ENCODE data around the gene RIMS3.

RIMS3 gene

DNA sequence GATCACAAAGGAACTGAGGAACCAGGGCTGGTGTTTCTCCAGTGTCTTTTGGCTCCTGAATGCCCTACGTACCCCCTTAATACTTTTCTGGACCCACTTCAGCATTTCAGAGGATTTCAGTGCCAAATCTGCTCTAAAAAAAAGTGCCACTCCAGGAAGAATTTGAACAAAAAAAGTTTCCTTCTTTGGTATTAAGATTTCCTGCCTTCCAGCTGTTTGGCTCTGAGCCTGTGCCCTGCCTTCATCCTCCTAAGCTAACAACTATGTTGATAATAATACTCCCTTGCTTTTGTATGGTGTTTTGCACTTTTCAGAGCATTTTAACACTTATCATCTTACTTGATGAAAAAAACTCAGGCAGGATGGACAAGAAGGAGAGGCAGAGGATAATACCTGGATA, 11.0 kb upstream of the RIMS3 start:
- TF ChIP-seq, protein P1, sequence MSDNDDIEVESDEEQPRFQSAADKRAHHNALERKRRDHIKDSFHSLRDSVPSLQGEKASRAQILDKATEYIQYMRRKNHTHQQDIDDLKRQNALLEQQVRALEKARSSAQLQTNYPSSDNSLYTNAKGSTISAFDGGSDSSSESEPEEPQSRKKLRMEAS (IDR thresholded peaks at IDR 0.05): no peak
- TF ChIP-seq EGR1 (IDR thresholded peaks at IDR 0.05) (no peak), CREB1 (IDR thresholded peaks at IDR 0.05; ENCODE audit: low read depth) (no peak), YY1 (IDR thresholded peaks at IDR 0.05; ENCODE audit: low read depth) (no peak)

DNA sequence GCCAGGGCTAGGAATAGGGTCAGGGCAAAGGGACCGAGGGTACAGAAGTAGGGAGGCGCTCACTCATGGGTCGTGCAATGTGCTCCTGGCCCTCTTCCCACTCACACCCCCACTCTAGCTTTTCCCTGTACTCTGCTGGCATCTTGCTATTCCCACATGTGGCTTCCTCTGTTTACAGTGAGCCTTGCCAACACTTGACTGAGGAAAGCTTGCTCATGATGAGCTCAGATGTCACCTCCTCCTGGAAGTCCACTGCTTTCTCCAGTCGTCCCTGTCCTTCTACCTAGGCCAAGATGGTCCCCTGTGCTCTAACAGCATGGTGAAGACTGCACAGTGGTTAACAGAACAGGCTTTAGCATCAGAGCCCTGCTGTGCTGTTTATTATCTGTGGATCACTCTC, 8.0 kb upstream of the RIMS3 start:
- TF ChIP-seq FOXM1 (IDR thresholded peaks at IDR 0.05; ENCODE audit: borderline replicate concordance, low read depth) (no peak), NFIC (IDR thresholded peaks at IDR 0.05) (no peak), ZBTB7A (IDR thresholded peaks at IDR 0.05; ENCODE audit: low read depth) (no peak)
- TF ChIP-seq, protein P2, sequence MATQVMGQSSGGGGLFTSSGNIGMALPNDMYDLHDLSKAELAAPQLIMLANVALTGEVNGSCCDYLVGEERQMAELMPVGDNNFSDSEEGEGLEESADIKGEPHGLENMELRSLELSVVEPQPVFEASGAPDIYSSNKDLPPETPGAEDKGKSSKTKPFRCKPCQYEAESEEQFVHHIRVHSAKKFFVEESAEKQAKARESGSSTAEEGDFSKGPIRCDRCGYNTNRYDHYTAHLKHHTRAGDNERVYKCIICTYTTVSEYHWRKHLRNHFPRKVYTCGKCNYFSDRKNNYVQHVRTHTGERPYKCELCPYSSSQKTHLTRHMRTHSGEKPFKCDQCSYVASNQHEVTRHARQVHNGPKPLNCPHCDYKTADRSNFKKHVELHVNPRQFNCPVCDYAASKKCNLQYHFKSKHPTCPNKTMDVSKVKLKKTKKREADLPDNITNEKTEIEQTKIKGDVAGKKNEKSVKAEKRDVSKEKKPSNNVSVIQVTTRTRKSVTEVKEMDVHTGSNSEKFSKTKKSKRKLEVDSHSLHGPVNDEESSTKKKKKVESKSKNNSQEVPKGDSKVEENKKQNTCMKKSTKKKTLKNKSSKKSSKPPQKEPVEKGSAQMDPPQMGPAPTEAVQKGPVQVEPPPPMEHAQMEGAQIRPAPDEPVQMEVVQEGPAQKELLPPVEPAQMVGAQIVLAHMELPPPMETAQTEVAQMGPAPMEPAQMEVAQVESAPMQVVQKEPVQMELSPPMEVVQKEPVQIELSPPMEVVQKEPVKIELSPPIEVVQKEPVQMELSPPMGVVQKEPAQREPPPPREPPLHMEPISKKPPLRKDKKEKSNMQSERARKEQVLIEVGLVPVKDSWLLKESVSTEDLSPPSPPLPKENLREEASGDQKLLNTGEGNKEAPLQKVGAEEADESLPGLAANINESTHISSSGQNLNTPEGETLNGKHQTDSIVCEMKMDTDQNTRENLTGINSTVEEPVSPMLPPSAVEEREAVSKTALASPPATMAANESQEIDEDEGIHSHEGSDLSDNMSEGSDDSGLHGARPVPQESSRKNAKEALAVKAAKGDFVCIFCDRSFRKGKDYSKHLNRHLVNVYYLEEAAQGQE (IDR thresholded peaks at IDR 0.05; ENCODE audit: low read depth): no peak

DNA sequence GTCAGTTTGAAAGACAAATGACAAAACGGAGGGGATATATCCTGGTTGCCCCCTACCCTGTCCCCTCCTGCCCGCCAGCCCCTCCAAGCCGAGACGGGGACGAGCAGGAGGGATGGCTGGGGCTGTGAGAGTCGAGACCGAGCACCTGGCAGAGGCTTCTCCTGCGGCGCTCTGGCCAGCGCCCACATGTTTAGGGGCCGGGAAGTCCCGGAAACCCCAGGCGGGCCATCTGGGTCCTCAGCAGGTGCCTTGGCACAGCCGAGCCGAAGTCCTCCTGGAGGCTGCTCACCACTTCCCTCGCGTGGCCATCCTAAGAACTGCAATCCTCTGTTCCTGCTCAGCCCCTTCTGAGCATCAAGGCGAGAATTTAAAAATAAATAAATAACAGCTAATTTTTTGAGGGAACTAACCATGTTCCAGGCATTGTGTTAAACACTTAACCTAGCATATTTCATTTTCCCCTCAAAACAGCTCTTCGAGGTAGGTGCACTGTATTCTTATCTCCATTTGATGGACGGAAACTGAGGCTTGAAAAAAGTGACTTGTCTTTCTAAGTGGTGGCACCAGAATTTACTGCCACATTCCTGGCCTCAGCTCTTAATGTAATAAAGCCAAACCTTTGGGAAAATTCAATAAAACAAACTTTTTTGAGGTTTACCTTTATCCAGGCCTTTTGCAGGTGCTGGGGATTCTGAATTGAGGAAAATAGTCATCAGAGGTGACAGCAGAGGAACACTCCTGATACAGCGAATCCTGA, 3.5 kb upstream of the RIMS3 start:
- TF ChIP-seq EGR1 (IDR thresholded peaks at IDR 0.05): no peak
- TF ChIP-seq, protein P2 (IDR thresholded peaks at IDR 0.05; ENCODE audit: low read depth): no peak
- peak; percentile 85 for TF ChIP-seq NFIC (IDR thresholded peaks at IDR 0.05)
- TF ChIP-seq, protein P3, sequence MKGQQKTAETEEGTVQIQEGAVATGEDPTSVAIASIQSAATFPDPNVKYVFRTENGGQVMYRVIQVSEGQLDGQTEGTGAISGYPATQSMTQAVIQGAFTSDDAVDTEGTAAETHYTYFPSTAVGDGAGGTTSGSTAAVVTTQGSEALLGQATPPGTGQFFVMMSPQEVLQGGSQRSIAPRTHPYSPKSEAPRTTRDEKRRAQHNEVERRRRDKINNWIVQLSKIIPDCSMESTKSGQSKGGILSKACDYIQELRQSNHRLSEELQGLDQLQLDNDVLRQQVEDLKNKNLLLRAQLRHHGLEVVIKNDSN (IDR thresholded peaks at IDR 0.05): no peak
- TF ChIP-seq ZBTB7A (IDR thresholded peaks at IDR 0.05; ENCODE audit: low read depth): peak; percentile 85
- TF ChIP-seq TEAD4 (IDR thresholded peaks at IDR 0.05): no peak
- TF ChIP-seq RAD21 (IDR thresholded peaks at IDR 0.05; ENCODE audit: low read depth): peak; percentile 70
- TF ChIP-seq FOXM1 (IDR thresholded peaks at IDR 0.05; ENCODE audit: borderline replicate concordance, low read depth): 0 out of 2 replicates have a peak, but pooled peaks have one; percentile 23
- TF ChIP-seq EP300 (IDR thresholded peaks at IDR 0.05; ENCODE audit: borderline replicate concordance): no peak
- TF ChIP-seq, protein P1 (IDR thresholded peaks at IDR 0.05): peak; percentile 53
- no peak for TF ChIP-seq TAF1 (IDR thresholded peaks at IDR 0.05; ENCODE audit: low read depth)
- TF ChIP-seq TCF12 (IDR thresholded peaks at IDR 0.05; ENCODE audit: low read depth): peak; percentile 78
- TF ChIP-seq CREB1 (IDR thresholded peaks at IDR 0.05; ENCODE audit: low read depth): no peak
- no peak for TF ChIP-seq CEBPB (IDR thresholded peaks at IDR 0.05)

DNA sequence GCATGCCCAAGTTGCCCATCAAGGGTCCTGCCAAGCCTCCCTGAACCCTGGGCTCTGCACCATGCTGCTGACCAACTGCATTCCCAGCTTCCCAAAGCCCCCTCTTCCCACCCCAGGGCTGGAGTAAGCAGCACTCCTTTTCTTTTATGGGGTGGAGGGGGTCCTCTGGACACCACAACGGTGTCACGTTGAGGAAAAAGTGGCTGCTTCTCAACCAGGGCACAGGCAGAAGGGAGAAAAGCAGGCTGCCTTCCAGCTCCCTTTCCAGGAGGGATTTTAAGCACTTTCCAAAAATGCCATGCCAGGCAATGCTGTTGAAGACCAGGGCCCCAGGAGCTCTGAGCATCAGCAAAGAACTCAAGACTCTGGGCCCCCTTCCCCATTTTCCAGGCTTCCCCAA, 691 bp downstream of the RIMS3 start:
- TF ChIP-seq CEBPB (IDR thresholded peaks at IDR 0.05): no peak
- no peak for TF ChIP-seq EGR1 (IDR thresholded peaks at IDR 0.05)
- TF ChIP-seq CREB1 (IDR thresholded peaks at IDR 0.05; ENCODE audit: low read depth): no peak
- no peak for TF ChIP-seq EP300 (IDR thresholded peaks at IDR 0.05; ENCODE audit: borderline replicate concordance)
- TF ChIP-seq, protein P1 (IDR thresholded peaks at IDR 0.05): no peak
- TF ChIP-seq, protein P2 (IDR thresholded peaks at IDR 0.05; ENCODE audit: low read depth): no peak
- no peak for TF ChIP-seq FOXM1 (IDR thresholded peaks at IDR 0.05; ENCODE audit: borderline replicate concordance, low read depth)
- no peak for TF ChIP-seq TEAD4 (IDR thresholded peaks at IDR 0.05)
- no peak for TF ChIP-seq YY1 (IDR thresholded peaks at IDR 0.05; ENCODE audit: low read depth)
- TF ChIP-seq TAF1 (IDR thresholded peaks at IDR 0.05; ENCODE audit: low read depth): no peak
- no peak for TF ChIP-seq NFIC (IDR thresholded peaks at IDR 0.05)

DNA sequence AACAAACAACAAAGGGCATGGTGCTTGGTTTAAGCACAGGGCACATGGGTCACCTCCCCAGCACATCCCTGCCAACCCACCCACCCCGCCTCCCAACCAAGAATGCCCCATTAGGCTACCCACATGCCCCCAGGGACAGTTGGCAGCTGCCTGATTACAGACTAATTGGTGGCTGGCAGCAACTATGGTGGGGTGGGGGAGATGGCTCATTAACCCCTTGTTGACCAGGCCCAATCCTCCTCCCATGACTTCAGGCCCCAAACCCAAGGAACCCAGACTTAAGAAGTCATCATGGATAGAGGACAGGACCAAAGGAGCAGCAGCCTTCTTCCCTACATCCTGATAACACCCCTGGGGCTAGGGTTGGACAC, 1.3 kb downstream of the RIMS3 start:
- TF ChIP-seq ZBTB7A (IDR thresholded peaks at IDR 0.05; ENCODE audit: low read depth) (no peak), EP300 (IDR thresholded peaks at IDR 0.05; ENCODE audit: borderline replicate concordance) (no peak), RAD21 (IDR thresholded peaks at IDR 0.05; ENCODE audit: low read depth) (no peak), EGR1 (IDR thresholded peaks at IDR 0.05) (no peak), YY1 (IDR thresholded peaks at IDR 0.05; ENCODE audit: low read depth) (no peak), TCF12 (IDR thresholded peaks at IDR 0.05; ENCODE audit: low read depth) (no peak)
- TF ChIP-seq, protein P3 (IDR thresholded peaks at IDR 0.05): no peak
- TF ChIP-seq, protein P1 (IDR thresholded peaks at IDR 0.05): no peak

Measured in Ishikawa (cell line).